Retinal pigment epithelial cell (primary cell): ENCODE data around the gene LIPC.

Experiments
- DNase-seq: peaks from one replicate; pipeline ENCODE4 v3.0.0-alpha.2; 2010; ENCODE audit warnings: low read depth
- H3K4me3 ChIP-seq: 2 replicates; pipeline ENCODE4 v1.5.1; 2011; ENCODE audit warnings: mild to moderate bottlenecking, low read length, control low read depth, moderate library complexity
- CTCF ChIP-seq: conservative IDR thresholded peaks from 2 replicates; pipeline ENCODE4 v1.5.1; 2011; ENCODE audit warnings: low read depth, low read length, control low read depth, inconsistent platforms

Gene LIPC

GRCh38 chr15:58556541-58556940 lies 124.8 kb downstream of the LIPC start:
- H3K4me3 ChIP-seq, result no peak overlapping the region
- no peak for TF ChIP-seq CTCF
- DNase-seq, result no peak

GRCh38 chr15:58558777-58559176 lies 127.0 kb downstream of the LIPC start:
- DNase-seq, result no peak
- no peak for TF ChIP-seq CTCF
- H3K4me3 ChIP-seq, result no peak overlapping the region

- DNase-seq, result no peak
- no peak overlapping the region for H3K4me3 ChIP-seq
- TF ChIP-seq CTCF, result no peak
Observed at GRCh38 chr15:58559904-58560588, 128.3 kb downstream of the LIPC start.

- H3K4me3 ChIP-seq, result no peak overlapping the region
- DNase-seq, result no peak
- TF ChIP-seq CTCF, result no peak
Observed at GRCh38 chr15:58561321-58561720, 129.5 kb downstream of the LIPC start.

- TF ChIP-seq CTCF, result no peak
- H3K4me3 ChIP-seq, result no peak overlapping the region
- DNase-seq, result no peak
Observed at GRCh38 chr15:58562135-58562534, 130.3 kb downstream of the LIPC start.

- DNase-seq, result no peak
- no peak overlapping the region for H3K4me3 ChIP-seq
- TF ChIP-seq CTCF, result no peak
Observed at GRCh38 chr15:58564981-58565380, 133.2 kb downstream of the LIPC start.

GRCh38 chr15:58565619-58566018 lies 133.8 kb downstream of the LIPC start:
- TF ChIP-seq CTCF, result no peak

More at GRCh38 chr15:58565619-58566018, 133.8 kb downstream of the LIPC start:
- DNase-seq, result no peak
- H3K4me3 ChIP-seq, result no peak overlapping the region
